Trophoblast cell (in vitro differentiated cells and primary cell): Measurements from ENCODE around the gene RAB21.

Experiments
- DNase-seq, 2 donors: peaks; one replicate each; pipeline ENCODE4 v3.0.0-alpha.2; 2016
- H2AFZ ChIP-seq: 2 replicates; pipeline ENCODE4 v1.6.1; 2013; ENCODE audit warnings: low read length, moderate library complexity, mild to moderate bottlenecking; ENCODE audit not compliant: insufficient read depth, poor library complexity
- H2AK5ac ChIP-seq: 2 replicates; pipeline ENCODE4 v1.6.1; 2013; ENCODE audit warnings: mild to moderate bottlenecking, low read length
- H2BK120ac ChIP-seq: 2 replicates; pipeline ENCODE4 v1.6.1; 2013; ENCODE audit warnings: low read length, mild to moderate bottlenecking, moderate library complexity; ENCODE audit not compliant: insufficient read depth, poor library complexity
- H2BK12ac ChIP-seq: 2 replicates; pipeline ENCODE4 v1.6.1; 2013; ENCODE audit warnings: mild to moderate bottlenecking, low read length, moderate library complexity
- H2BK5ac ChIP-seq: 2 replicates; pipeline ENCODE4 v1.6.1; 2013; ENCODE audit warnings: low read length, low read depth, moderate library complexity, mild to moderate bottlenecking; ENCODE audit not compliant: poor library complexity
- H3K14ac ChIP-seq: 2 replicates; pipeline ENCODE4 v1.6.1; 2013; ENCODE audit warnings: mild to moderate bottlenecking, low read length
- H3K18ac ChIP-seq: 2 replicates; pipeline ENCODE4 v1.6.1; 2013; ENCODE audit warnings: mild to moderate bottlenecking, low read length
- H3K23ac ChIP-seq: 2 replicates; pipeline ENCODE4 v1.6.1; 2013; ENCODE audit warnings: low read length
- H3K27ac ChIP-seq: 2 replicates; pipeline ENCODE4 v1.5.1; 2013; ENCODE audit warnings: low read depth, mild to moderate bottlenecking, inconsistent platforms, low read length, moderate library complexity
- H3K27me3 ChIP-seq: 2 replicates; pipeline ENCODE4 v1.6.1; 2013; ENCODE audit warnings: inconsistent platforms, mild to moderate bottlenecking, low read length, moderate library complexity; ENCODE audit not compliant: insufficient read depth
- H3K36me3 ChIP-seq, 2 experiments: 1 replicate in 1 of 2; 2 replicates in 1 of 2; pipeline ENCODE4 v1.6.1; 2013; ENCODE audit warnings: low read length in 2 of 2, mild to moderate bottlenecking in 2 of 2, moderate library complexity in 1 of 2; ENCODE audit not compliant: insufficient read depth in 2 of 2, control insufficient read depth in 1 of 2
- H3K4ac ChIP-seq: 2 replicates; pipeline ENCODE4 v1.6.1; 2013; ENCODE audit warnings: low read depth, mild to moderate bottlenecking, low read length, moderate library complexity
- H3K4me1 ChIP-seq, 2 experiments: 1 replicate in 1 of 2; 2 replicates in 1 of 2; pipeline ENCODE4 v1.6.1; 2013; ENCODE audit warnings: low read length in 2 of 2, mild to moderate bottlenecking in 2 of 2, moderate library complexity in 1 of 2; ENCODE audit not compliant: insufficient read depth in 2 of 2, control insufficient read depth in 1 of 2
- H3K4me2 ChIP-seq: 2 replicates; pipeline ENCODE4 v1.6.1; 2013; ENCODE audit warnings: inconsistent platforms, mild to moderate bottlenecking, low read length, moderate library complexity
- H3K4me3 ChIP-seq: 2 replicates; pipeline ENCODE4 v1.5.1; 2013; ENCODE audit warnings: mild to moderate bottlenecking, low read depth, low read length, inconsistent platforms
- H3K79me1 ChIP-seq: one replicate; pipeline ENCODE4 v1.6.1; 2013; ENCODE audit warnings: low read length
- H3K79me2 ChIP-seq: 2 replicates; pipeline ENCODE4 v1.6.1; 2013; ENCODE audit warnings: low read length, mild to moderate bottlenecking; ENCODE audit not compliant: control insufficient read depth, insufficient read depth, poor library complexity
- H3K9ac ChIP-seq: 2 replicates; pipeline ENCODE4 v1.6.1; 2013; ENCODE audit warnings: mild to moderate bottlenecking, low read length
- H3K9me3 ChIP-seq: 2 replicates; pipeline ENCODE4 v1.6.1; 2013; ENCODE audit warnings: low read depth, mild to moderate bottlenecking, control low read depth, inconsistent platforms, low read length; ENCODE audit not compliant: insufficient read depth
- H4K12ac ChIP-seq: 2 replicates; pipeline ENCODE4 v1.6.1; 2013; ENCODE audit warnings: low read depth, mild to moderate bottlenecking, low read length, moderate library complexity
- H4K8ac ChIP-seq: 2 replicates; pipeline ENCODE4 v1.6.1; 2013; ENCODE audit warnings: low read depth, mild to moderate bottlenecking, low read length, moderate library complexity
- H4K91ac ChIP-seq: one replicate; pipeline ENCODE4 v1.6.1; 2013; ENCODE audit warnings: low read depth, mild to moderate bottlenecking, low read length, moderate library complexity
- WGBS: extraction: QIAGEN DNeasy Blood & Tissue Kit; methylation state at CpG from one replicate; pipeline ENCODE4 v1.1.7; 2013; ENCODE audit warnings: missing lambda C conversion rate; ENCODE audit not compliant: insufficient read length, insufficient coverage; ENCODE audit errors: extremely low coverage; 5-methylcytosine and 5-hydroxymethylcytosine counted together

Gene RAB21

GRCh38 chr12:71790331-71790730 is 35.7 kb downstream of the RAB21 start:
- Histone ChIP-seq H3K9ac (no peak overlapping the region), H3K4me3 (no peak overlapping the region), H3K23ac (no peak overlapping the region), H4K8ac (no peak overlapping the region), H2AFZ (no peak overlapping the region), H3K27ac (no peak overlapping the region), H3K36me3 (peaks cover 2 to 6% of the 10 kb centered on the region in 2 experiments), H3K4me2 (no peak overlapping the region), H3K4me1 (no peaks in the 10 kb centered on the region), H3K27me3 (no peaks in the 10 kb centered on the region), H2BK120ac (no peak overlapping the region), H3K79me1 (no peaks in the 10 kb centered on the region), H3K18ac (no peak overlapping the region), H3K4ac (no peak overlapping the region), H3K79me2 (no peaks in the 10 kb centered on the region), H2BK12ac (no peak overlapping the region), H4K91ac (no peak overlapping the region), H2BK5ac (no peak overlapping the region), H2AK5ac (no peak overlapping the region), H4K12ac (no peak overlapping the region), H3K9me3 (no peaks in the 10 kb centered on the region), H3K14ac (no peak overlapping the region)
- no peak for DNase-seq
- WGBS, result no CpG with 5 or more reads among the region's 1 CpG

DNA sequence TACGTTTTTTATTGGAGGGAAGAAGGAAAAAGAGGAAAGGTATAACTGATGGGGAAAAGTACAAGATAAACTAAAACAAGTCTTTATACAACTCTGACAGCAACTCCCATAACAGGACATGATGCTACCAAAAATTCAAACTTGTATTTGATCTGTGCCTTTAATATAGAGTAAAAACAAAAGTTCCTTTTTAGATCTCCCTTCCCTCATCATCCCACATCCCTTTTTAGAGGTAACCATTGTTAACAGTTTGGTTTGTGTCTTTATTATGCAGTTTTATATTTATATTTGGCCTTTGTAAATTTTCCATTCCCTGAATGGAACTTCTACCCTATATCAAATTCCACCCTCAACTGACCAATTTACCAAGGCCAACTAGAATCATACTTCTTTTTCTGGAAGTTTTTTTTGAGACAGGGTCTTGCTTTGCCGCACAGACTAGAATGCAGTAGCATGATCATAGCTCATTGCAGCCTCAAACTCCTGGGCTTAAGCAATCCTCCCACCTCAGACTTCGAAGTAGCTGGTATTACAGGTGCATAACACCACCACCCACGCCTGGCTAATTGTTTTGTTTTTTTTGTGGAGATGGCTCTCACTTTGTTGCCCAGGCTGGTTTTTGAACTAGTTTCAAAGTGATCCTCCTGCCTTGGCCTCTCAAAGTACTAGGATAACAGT is 36.9 kb downstream of the RAB21 start:
- Histone ChIP-seq H3K4me2 (no peak overlapping the region), H3K4me1 (no peaks in the 10 kb centered on the region), H3K9ac (no peak overlapping the region), H4K12ac (no peak overlapping the region), H3K4me3 (no peak overlapping the region), H3K27me3 (no peaks in the 10 kb centered on the region), H3K4ac (no peak overlapping the region), H3K9me3 (no peaks in the 10 kb centered on the region), H2AFZ (no peak overlapping the region), H3K79me2 (no peaks in the 10 kb centered on the region), H2BK5ac (no peak overlapping the region), H2AK5ac (no peak overlapping the region), H4K91ac (no peak overlapping the region), H3K79me1 (no peaks in the 10 kb centered on the region), H4K8ac (no peak overlapping the region), H3K36me3 (peaks cover 2 to 4% of the 10 kb centered on the region in 2 experiments), H2BK120ac (no peak overlapping the region), H2BK12ac (no peak overlapping the region), H3K23ac (no peak overlapping the region), H3K18ac (no peak overlapping the region), H3K27ac (no peak overlapping the region), H3K14ac (no peak overlapping the region)
- no CpG with 5 or more reads among the region's 4 CpGs for WGBS
- no peak for DNase-seq

DNA sequence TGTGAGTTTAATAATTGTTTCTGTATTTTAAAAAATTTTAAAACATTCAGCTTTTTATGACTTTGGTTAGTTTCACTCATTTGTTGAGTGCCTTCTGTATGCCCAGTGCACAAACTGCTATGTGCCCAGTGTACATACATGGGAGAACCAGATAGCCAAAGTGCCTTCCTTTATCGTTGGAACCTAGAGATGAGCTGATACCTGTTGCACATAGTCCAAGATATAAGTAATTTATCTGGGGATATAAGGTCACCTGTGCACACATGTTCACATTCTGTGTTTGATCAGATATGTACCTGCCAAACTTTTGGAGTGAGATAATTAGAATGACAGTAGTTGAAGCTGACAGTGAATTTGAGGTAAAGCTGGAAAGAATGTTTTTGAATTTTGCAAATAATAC is 37.9 kb downstream of the RAB21 start:
- Histone ChIP-seq H3K4me3 (no peak overlapping the region), H2BK12ac (no peak overlapping the region), H4K91ac (no peak overlapping the region), H3K4me2 (no peak overlapping the region), H3K4ac (no peak overlapping the region), H3K27ac (no peak overlapping the region), H3K4me1 (no peaks in the 10 kb centered on the region), H3K18ac (no peak overlapping the region), H3K79me1 (no peaks in the 10 kb centered on the region), H3K27me3 (no peaks in the 10 kb centered on the region), H4K8ac (no peak overlapping the region), H3K36me3 (peaks cover 2 to 4% of the 10 kb centered on the region in 2 experiments), H4K12ac (no peak overlapping the region), H2AK5ac (no peak overlapping the region), H3K23ac (no peak overlapping the region), H3K9me3 (no peaks in the 10 kb centered on the region), H3K14ac (no peak overlapping the region), H2AFZ (no peak overlapping the region), H3K9ac (no peak overlapping the region), H2BK120ac (no peak overlapping the region), H3K79me2 (no peaks in the 10 kb centered on the region), H2BK5ac (no peak overlapping the region)
- no CpG with 5 or more reads among the region's 1 CpG for WGBS
- no peak for DNase-seq

DNA sequence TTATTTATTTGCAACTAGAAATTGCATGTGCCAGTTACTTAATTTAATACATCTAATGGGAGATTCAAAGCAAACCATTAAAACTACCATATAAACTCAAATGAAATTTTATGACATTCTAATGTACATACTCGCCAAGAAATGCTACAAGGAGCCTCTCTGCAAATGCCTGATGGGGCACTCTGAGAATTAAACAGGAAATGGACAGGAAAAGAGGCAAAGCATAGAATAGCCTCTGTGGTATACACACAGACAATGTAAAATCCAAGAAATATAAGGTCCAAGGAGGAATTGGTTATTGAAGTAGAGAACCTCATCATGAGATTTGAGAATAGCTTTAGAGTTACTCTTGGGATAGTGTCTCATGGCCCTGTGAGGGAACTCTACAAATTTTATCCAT is 41.2 kb downstream of the RAB21 start:
- Histone ChIP-seq H2BK5ac (no peak overlapping the region), H2BK12ac (no peak overlapping the region), H2AFZ (no peak overlapping the region), H3K14ac (no peak overlapping the region), H3K4ac (no peak overlapping the region), H3K27ac (no peak overlapping the region), H4K91ac (no peak overlapping the region), H3K4me3 (no peak overlapping the region), H3K4me1 (no peaks in the 10 kb centered on the region), H3K9ac (no peak overlapping the region), H3K27me3 (no peaks in the 10 kb centered on the region), H2BK120ac (no peak overlapping the region), H3K9me3 (no peaks in the 10 kb centered on the region), H3K23ac (no peak overlapping the region), H3K79me1 (no peaks in the 10 kb centered on the region), H3K36me3 (peaks cover 0 to 2% of the 10 kb centered on the region in 2 experiments), H2AK5ac (no peak overlapping the region), H4K8ac (no peak overlapping the region), H3K79me2 (no peaks in the 10 kb centered on the region), H4K12ac (no peak overlapping the region), H3K18ac (no peak overlapping the region), H3K4me2 (no peak overlapping the region)
- DNase-seq, result no peak
- no CpG with 5 or more reads among the region's 1 CpG for WGBS
